ENCODE data around the gene CCDC187.

The CCDC187 gene

GRCh38 chr9:136222906-136223285 lies 81.0 kb downstream of the CCDC187 start:
- no peak for DNase-seq

GRCh38 chr9:136222166-136222905 lies 81.6 kb downstream of the CCDC187 start:
- DNase-seq, result no peak

DNA sequence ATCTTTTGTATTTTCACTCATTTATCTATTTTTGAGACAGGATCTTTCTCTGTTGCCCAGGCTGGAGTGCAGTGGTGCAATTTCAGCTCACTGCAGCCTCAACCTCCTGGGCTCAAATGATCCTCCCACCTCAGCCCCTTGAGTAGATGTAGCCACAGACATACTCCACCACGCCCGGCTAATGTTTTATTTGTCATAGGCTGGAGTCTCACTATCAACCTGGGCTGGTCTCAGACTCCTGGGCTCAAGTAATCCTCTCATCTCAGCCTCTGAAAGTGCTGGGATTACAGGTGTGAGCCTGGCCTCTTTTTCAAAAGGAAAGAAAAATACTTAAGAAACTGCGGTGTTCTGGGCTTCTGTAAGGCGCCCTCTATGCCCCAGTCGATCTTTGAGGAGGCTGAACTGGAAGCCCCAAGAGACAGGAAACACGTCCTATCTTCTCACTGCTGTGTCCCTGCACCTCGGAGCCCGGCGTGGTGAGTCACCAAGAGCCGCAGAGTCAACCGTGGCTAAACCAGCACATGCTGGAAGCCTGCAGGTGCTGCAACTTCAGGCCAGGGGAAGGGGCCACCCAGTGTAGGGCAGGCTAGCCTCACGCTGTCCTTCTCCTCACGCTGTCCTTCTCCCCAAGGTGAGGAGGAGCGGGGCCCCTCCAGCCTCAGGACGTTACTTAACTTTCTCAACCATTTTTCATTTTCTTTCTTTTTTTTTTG lies 83.7 kb downstream of the CCDC187 start:
- DNase-seq, result no peak

DNA sequence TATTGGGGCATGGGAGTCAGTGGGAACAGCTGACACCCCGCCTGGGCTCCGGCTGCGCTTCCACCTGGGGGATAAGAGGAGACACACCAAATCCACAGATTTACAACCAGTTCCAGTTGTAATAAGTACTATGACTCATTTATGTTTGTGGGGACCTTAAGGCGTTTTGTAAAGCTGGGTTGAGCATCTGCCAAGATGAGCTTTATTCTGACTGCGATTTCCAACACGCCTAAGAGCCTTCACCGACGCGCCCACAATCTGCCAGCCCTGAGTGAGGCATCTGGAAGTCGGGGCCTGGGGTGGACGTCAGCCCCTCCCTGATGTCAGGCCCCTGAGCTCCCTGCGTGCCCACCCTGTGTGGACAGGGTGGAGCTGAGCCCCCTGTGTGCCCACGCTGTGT lies 84.6 kb downstream of the CCDC187 start:
- no peak for DNase-seq

DNA sequence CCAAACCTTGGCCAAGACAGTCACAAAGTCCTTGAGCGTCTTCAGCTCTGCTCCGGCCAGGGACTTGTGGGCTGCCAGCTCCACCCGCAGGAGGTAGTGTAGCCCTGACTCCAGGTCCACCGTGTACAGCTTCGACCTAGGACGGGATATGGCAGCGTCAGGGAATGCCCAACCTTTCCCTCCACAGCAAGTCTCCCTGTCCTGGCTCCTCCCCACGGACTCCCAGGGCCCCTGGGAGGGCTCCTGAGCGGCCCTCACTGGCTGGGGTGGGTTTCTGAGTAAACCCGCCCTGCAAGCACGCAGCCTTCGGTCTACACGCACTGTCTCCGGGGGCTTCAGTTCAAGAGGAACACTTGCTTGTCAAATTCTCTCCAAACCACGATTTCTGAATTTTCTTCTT lies 85.2 kb downstream of the CCDC187 start:
- no peak for DNase-seq

GRCh38 chr9:136218271-136218670 lies 85.6 kb downstream of the CCDC187 start:
- no peak for DNase-seq

DNA sequence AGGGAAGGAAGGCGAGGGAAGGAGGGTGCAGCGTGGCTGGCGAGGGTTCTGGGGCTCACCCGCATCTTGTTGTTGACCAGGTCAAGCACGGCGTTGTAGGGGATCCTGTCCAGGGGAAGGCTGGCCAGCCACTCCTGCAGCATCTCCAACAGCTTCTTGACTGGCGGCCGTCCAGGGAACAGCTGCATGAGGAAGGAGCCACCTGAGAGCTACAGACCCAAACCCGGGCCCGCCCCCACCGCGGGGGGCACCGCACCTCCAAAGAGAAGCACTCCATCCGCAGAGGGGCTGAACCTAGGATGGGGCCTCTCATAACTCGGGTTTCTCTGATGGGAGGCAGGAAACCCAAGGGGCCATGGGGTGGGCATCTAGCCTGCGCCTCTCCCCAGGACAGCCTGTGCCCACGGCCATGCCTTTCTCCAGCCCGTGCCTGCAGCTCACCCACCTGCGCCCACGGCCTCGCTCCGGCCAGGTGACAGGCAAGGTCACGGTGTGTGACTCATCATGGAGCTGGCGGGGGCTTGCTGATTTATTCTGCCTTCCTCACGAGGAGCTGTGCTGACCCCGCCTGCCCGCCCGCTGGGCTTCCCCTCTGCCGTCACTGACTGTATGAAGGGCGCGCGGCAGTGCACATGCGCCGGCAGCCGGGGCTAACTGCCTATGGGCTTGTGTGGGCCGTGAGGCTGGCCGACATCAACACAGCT lies 87.2 kb downstream of the CCDC187 start:
- no peak for DNase-seq

DNA sequence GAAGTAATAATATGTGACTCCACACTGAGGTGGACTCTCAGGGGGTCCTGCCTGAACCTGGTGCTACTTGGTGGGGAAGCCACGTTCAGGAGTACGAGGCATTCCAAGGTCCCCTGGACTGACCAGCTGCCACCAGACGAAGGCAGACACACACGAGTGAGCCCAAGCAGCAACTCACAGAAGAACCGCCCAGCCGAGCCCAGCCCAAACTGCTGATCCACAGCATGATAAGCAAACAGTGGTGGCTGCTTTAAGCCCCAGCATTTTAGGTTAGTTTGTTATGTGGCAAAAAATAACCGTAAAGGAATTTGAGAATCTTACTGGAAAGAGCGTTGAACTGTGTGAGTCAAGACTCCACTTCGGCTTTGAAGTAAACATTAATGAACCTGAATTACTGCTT lies 90.2 kb downstream of the CCDC187 start:
- no peak for DNase-seq

- DNase-seq, result no peak
These were observed 91.4 kb downstream of the CCDC187 start for GRCh38 chr9:136212345-136212950.

GRCh38 chr9:136211441-136212344 lies 92.2 kb downstream of the CCDC187 start:
- DNase-seq, result no peak

- DNase-seq, result no peak
These were observed 92.9 kb downstream of the CCDC187 start for GRCh38 chr9:136211006-136211405.

- DNase-seq, result no peak
These were observed 93.6 kb downstream of the CCDC187 start for GRCh38 chr9:136210276-136210675.

GRCh38 chr9:136209786-136210185 lies 94.1 kb downstream of the CCDC187 start:
- DNase-seq, result no peak

GRCh38 chr9:136209232-136209631 lies 94.7 kb downstream of the CCDC187 start:
- DNase-seq, result no peak

DNA sequence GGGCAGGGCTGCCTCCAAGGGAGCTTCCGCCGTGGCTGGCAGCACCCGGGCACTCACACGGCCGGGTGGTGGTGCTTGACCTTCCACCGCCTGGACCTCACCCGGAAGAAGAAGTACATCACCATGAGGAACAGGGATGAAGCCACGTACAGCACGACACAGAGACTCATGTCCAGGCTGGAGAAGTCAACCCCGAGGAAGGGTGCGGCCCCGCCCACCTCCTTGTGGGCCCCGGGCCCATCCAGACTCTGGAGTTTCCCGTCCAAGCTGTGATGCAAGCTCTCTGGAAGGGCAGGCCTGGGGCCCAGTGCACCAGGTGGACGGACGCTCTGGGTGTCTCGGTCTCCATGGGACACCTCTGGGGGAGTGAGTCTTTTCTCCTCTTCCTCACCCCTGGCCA lies 95.2 kb downstream of the CCDC187 start:
- DNase-seq, result no peak

DNA sequence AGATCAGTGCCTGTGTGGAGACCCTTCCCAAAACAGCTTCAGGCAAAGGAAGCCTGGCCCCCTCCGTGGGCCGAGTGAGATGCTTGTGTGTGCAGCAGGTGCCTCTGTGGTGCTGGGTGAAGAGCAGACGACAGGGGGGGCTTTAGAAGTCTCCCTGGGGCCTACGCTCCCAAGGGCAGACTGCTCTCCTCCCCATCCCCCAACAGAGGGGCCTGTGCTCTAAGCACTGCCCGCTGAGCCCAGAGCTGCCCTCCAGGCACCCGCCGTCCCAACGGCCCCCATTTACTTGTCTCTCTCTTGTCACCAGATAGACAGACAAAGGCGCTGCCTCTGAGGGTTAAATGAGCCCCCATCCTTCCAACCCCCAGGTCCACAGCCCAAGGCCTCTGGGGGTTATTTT lies 96.3 kb downstream of the CCDC187 start:
- DNase-seq, result no peak

- DNase-seq, result no peak
These were observed 97.2 kb downstream of the CCDC187 start for GRCh38 chr9:136206602-136207275.

DNA sequence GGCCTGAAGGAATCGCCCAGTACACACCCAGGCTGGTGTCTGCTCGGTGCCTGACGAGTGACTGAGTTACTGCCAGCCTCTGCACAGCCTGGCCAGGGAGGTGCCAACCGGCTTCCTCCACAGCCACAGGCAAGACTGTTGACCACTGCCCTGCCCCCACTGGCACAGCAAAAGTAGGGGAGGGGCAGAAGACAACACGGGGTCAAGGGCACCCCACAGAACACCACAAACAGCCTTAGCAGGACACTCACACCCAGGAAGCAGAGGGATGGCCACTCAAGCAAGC lies 98.2 kb downstream of the CCDC187 start:
- no peak for DNase-seq

GRCh38 chr9:136204838-136205706 lies 98.8 kb downstream of the CCDC187 start, which contains the start of gene LHX3:
Gene LHX3, minus strand, starts transcription at chr9:136205128. Its CDS starts 116 bp downstream, at chr9:136205012.
- no peak for DNase-seq

GRCh38 chr9:136204145-136204805 lies 99.6 kb downstream of the CCDC187 start:
- no peak for DNase-seq

Measured in activated CD4-positive, CD25-positive, alpha-beta regulatory T cell treated with anti-CD3 and anti-CD28 coated beads, Interleukin-2, amount 50 U/mL, for 72 hours (primary cell).